Measurements from ENCODE around the gene SLC6A11.

The SLC6A11 gene

DNA sequence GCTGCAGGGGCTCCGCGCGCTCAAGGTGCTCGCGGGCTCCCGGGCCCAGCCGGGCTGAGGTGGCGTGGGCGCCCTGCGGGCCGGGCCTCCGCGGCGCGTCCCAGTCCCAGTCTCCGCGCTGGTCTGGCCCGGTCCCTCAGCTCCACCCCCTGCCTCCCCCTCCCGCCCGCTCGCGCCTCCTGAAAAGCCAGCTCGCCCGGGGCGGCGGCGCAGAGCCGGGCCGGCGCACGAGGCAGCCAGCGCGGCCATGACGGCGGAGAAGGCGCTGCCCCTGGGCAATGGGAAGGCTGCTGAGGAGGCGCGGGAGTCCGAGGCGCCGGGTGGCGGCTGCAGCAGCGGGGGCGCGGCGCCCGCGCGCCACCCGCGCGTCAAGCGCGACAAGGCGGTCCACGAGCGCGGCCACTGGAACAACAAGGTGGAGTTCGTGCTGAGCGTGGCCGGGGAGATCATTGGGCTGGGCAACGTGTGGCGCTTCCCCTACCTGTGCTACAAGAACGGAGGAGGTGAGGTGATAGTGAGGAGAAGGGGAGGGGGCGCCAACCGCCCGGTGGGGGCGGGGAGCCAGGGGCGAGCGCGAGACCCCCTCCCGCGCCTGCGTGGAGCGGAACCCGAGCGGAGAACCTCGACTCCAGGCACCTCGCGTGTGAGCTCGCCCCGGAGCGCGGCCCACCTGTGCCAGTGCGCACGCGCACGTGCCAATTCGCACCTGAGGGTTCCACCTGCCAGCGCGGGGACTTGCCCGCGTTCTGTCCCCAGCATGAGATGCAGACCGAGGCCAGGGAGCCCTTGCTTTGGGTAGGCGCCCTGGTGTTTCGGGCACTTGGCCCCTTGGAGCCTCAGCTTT, at the start of gene SLC6A11:
Gene SLC6A11, plus strand, starts transcription at position 210 of the 844 bp plus-strand sequence. Its CDS starts 38 bp downstream, at position 248.
- DNase-seq (ENCODE audit: low read depth in 2 of 2, low spot score in 1 of 2), result no peak

DNA sequence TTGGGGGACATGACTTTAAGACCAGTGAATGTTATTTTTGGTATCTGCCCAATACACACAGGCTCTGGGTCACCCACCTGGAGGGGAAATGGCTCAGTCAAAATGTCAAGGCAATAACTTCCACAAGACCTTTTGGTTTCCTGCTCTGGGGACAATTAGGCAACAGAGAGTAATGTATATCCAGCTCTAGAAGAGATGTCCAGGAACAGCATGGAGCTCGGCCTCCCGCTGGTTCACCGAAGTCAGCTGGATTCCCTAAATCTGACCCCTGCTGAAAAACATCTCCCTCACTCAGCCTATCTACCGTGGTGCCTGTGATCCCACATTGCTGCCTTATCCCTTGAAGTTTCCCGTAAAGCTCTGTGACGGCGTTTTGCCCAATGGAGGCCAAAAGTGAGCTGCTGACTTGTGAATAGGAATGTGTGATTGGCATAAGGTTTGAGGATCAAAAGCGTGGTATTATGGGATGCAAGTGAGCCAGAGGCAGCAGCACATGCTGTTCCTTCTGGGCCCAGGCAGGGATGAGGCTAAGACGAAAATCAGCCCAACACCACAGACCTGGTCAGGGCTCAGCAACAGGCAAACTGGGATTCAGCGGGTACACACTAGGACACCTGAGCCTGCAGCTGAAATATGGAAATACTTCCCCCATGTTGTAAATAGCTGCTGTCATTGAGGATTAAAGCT, 47.2 kb upstream of the SLC6A11 start:
- DNase-seq (ENCODE audit: low read depth in 2 of 2, low spot score in 1 of 2), result no peak

DNA sequence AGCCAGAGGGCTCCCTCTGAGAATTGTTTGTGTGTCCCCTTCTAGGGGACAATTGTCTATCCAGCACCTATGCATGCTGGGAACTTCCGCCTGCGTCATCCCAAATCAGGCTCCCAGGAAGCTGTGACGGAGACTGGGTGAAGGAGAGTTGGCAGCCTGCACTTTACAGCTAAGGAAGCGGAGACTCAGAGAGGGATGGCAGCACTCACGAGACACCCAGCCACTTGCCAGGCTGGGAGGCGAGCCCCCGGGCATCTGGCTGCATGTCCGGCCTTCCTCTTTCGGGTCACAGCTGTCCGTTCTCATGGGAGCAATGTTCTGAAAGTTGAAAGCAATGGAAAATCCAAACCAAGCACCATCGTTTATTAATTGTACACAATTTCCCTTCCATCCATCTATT, 45.5 kb upstream of the SLC6A11 start:
- DNase-seq (ENCODE audit: low read depth in 2 of 2, low spot score in 1 of 2), result no peak

DNA sequence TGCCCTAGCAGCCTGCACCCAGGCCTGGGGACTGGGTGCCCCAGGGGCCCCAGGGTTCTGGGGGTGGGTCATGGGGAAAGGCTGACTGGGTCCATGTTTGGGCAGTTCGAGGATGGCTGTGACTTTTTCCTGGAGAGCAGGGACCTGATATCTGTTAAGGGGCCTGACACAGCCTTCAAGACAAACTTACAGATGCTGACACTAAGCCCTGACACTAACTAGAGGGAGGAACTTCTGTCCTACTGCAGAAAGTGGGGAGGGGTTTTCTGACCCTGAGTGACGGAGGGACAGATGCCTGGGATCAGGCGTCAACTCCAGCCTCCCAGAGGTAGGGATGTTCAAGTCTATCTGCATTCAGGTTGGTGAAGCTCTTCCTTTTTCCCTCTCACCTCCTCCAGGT, 45.0 kb upstream of the SLC6A11 start:
- no peak for DNase-seq (ENCODE audit: low read depth in 2 of 2, low spot score in 1 of 2)

DNA sequence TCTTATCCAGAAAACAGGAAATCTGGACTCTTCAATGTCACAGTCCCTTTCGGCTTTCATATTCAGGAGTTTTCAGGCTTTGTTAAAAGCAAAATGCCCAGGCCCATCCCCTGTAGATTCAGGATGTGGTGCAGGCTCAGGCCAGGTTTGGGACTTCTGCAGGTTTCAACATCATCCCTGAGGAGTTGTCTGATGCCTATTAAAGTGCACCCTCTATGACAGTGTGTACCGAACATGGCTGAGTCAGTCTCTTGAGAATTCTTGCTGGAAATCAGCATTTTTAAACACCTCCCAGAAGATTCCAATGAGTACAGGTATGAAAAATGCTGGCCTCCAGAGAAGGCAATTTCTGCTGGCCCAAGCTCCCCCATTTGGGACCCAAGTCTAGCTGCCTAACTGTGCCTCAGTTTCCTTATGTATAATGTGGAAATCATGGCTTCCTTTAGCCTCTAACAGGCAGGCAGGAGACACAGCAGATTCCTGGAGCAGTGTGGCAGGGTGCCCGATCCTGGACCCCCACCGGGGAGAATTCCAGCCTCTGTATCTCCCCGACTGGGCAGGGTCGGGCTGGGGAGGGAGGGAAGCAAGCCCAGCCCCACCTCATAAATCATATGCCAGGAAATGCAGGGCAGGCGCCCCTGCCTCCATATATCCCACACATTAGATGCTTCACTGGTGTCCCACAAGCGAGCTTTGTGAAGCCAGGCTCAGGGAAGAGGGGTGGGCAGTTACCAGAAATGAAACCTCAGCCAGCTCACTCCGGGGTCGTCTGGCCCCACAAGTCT, 44.4 kb upstream of the SLC6A11 start:
- DNase-seq (ENCODE audit: low read depth in 2 of 2, low spot score in 1 of 2), result no peak

DNA sequence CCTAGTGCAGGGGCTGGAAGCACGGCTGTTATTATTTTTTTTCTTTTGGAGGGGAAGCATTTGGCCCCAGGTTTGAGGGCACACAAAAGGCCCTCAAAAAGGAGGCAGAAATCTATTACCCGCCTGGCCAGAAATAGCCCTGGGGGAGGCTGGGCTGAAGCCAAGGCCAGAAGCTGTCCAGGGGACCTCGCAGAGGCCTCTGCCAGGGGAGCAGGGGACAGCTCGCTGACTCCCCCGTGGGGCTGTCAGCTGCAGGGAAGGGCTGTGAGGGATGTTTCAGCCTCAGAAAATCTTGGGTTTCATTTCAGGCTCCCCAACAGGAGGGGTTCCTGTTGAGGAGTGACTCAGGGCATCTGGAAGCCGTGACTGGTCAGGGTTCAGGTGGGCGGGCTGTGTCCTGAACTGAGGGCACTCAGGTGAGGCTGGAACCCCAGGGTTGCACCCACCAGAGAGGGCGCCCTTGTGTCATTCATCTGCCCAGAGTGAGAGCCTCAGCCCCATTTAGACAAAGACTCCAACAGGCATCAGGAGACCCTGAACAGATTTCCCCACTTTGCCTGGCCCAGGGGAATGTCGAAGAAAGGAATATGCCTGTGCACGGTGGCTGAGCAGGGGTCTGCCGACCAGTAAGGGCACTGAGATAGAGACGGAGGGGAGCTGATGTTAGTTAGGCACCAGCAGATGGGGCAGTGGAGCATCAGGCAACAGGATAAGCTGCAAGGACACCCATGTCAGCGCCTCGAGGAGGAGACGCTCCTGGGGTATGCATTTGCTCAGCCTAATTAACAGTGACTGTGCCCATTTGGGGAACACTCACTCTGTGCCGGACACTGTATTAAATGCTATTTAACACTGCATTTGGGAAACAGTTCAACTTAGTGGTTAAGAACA, 43.5 kb upstream of the SLC6A11 start:
- DNase-seq (ENCODE audit: low read depth in 2 of 2, low spot score in 1 of 2), result no peak

DNA sequence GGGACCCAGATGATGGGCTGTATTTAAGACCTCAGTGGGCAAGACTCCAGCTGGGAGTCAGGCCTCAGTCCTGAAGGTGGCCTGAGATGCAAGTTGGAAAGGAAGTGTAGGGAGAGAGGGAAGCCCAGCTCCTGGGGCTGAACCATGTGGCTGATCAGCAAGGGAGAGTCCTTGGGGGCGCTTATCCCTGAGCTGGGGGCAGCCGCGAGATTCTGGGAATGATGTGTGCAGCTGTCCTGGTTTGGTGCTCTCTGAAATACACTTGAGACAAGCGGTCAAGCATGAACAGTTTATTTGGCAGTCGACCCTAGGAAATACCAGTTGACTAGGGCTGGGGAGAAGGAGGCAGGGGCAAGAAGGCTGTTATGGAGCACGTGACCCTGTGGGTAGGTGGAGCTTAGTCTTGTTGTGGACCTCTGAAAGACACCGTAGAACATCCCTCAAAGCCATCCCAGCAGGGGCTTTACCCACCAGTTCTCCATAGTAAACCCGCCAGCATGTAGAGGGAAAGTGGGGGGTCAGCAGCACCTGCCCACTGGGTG, 41.8 kb upstream of the SLC6A11 start:
- DNase-seq (ENCODE audit: low read depth in 2 of 2, low spot score in 1 of 2), result no peak

DNA sequence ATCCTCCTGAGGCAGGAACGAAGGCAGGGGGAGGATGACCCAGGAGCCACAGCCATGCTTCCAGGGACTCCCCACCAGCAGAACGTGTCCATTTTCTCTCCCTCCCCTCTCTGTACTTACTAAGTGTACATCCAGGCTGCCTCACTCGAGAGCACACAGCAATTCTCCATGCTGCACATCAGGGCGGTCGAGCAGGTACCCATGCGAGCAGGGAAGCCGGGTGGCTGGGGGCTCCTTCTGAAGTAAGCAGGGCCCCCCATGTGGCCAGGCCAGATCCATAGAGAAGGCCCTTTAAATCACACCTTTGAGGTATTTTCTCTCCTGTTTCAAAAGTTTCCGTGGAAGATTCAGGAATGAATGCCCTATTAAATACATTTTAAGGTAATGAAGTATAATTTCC, 41.2 kb upstream of the SLC6A11 start:
- no peak for DNase-seq (ENCODE audit: low read depth in 2 of 2, low spot score in 1 of 2)

DNA sequence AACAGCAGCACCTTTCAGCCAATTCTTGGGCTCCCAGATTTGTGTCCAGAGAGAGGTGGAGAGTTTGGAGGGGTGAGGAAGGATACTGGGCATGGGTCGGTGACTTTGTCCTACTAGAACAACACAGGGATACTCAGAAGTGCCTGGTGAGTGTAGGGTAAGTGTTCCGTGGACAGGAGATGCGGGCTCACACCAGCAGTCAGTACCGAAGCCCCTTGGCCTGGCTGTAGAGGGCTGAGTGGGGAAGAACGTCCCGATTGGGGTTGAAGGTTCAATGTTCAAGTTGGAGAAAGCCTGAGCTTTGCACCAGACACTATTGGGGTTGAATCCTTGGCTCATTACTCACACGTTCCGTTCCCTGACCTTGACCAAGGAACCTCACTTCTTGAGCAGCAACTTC, 40.8 kb upstream of the SLC6A11 start:
- no peak for DNase-seq (ENCODE audit: low read depth in 2 of 2, low spot score in 1 of 2)

DNA sequence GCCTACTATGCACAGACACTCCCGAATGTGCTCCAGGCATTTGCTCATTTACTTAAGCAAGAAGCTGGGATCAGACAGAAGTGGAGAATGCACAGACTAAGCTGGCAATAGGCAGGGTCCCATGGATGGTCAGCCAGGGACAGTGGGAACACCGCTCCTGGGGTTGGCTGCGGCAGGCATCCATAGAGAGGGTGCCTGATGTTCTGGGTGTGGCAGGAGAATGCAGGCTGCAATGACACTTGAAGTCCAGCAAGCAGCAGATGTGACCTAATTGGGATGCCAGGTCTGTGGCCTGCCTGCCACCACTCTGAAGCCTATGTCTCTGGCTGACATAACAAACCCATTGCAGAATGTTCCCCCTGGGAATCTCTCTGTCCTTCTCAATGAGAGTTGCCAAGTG, 40.2 kb upstream of the SLC6A11 start:
- no peak for DNase-seq (ENCODE audit: low read depth in 2 of 2, low spot score in 1 of 2)

DNA sequence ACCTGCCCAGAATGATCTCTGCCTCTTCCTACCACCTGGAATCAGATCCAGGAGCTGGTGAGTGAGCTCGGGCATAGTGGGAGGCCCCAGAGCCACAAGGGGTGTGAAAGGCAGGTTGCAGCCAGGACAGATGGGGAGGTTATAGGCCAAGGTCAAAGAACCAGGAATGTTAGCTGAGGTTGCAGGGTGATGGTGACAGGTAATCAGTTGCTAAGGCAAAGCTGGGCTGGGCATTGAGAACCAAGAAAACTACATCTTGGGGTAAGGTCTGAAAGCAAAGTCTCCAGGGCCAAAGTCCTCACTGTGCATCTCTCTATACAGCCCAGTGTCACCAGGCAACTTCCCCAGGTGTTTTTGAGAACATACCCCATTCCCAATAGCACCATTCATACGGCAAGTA, 38.4 kb upstream of the SLC6A11 start:
- DNase-seq (ENCODE audit: low read depth in 2 of 2, low spot score in 1 of 2), result no peak

DNA sequence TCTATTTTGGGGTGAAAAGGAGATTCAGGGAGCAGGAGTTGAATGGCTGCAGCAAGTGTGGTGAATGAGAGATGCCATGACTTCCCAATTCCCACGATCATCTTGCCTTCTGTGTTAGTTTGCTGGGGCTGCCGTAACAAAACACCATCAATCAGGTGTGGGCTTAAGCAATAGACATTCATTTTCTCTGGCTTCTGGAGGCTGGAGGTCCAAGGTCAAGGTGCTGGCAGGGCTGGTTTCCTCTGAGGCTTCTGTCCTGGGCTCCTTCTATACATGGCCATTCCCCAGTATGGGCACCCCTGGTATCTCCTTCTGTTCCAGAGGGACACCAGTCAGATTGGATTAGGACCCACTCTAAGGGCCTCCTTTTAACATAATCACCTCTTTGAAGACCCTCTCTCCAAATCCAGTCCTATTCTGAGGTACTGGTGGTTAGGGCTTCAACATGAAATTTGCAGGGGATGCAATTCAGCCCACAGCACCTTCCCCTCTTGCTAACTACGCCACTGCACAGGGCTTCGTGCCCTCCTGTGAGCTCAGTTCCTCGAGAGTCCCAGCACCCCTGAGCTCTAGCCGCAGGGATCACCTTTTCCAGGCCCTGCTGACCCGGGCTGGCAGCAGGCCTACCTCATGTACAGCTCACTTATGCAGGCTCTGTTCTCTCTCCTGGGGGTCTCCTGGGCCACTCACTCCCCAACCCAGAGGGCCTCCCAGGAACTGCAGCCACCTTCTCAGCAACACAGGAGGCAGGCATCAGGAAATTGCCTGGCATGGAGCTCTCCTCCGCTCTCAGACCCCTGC, 37.3 kb upstream of the SLC6A11 start:
- DNase-seq (ENCODE audit: low read depth in 2 of 2, low spot score in 1 of 2), result no peak

DNA sequence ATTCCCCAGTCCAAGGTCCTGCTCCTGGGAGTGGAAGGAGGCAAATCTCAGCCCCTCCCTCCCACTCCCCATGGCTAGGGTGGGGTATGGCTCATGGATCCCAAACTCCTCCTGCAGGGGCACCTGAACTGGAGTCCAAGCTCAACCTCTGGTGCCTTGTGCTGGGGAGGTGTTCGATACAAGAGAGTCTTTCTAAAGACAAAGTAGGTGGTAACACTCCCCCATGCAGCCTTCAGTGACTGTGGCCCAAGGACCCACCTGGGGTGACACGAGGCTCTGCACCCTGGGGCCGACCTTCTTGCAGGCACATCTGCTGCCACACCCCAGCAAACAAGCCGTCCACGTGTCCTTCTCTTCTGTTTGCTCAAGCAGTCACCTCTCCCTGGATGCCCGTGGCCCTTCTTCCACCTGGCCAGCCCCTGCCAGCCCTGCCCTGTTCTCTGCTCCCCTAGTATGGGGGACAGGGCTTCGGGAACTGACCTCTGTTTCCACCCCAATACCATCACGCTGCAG, 36.7 kb upstream of the SLC6A11 start:
- DNase-seq (ENCODE audit: low read depth in 2 of 2, low spot score in 1 of 2), result no peak

DNA sequence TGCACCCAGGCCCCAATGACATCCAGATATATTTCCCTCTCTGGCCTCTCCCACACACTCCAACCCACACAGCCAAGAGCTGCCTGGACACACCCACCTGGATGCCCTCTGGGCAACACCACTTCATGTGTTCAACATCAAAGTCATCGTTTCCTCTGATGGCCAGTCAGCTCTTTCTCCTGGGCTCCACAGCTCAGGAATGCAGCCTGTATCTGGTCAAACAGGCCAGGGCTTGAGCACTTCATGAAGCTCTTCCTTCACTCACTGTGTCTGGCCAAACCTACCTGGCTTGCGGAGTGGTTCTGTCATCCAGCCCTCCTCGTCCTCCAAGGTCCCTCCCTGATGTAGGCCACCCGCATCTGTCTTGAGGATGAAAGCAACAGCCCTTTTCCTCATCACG, 35.8 kb upstream of the SLC6A11 start:
- no peak for DNase-seq (ENCODE audit: low read depth in 2 of 2, low spot score in 1 of 2)

DNA sequence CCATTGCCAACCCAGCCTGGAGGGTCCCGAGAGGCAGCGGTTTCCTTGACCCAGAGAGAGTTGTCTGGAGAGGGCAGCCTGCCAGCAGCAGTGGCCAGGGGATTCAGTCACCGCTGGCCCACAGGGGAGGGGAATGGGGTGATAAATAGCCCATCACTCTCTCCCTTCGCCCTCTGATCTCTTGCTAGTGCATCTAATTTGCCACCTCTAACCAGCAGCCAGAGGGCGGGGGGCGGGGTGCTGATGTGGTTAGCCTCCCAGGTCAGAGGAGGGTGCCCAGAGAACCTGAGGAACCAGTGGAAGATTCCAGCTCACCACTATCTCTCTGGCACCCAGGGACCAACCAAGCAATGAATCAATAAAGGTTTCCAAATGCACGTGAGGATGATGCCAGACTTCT, 35.1 kb upstream of the SLC6A11 start:
- DNase-seq (ENCODE audit: low read depth in 2 of 2, low spot score in 1 of 2), result no peak

DNA sequence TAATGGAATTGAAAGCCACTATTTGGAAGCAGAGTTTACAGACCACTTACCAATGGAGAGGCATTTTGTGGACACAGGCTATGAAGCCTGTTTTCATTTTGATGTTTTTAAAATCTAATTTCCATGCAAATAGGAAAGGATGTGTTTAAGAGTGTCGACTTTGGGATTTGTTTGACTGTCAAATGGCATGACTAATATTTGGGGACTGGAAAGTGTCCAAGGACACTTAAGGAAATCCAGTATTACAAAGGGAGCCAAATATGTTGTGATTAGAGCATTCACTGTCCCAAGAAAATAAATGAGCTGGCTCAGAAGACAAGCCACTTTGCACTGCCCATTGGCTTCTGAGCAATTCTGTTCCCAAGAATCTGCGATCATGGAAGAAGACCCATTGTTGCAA, 34.0 kb upstream of the SLC6A11 start:
- no peak for DNase-seq (ENCODE audit: low read depth in 2 of 2, low spot score in 1 of 2)

DNA sequence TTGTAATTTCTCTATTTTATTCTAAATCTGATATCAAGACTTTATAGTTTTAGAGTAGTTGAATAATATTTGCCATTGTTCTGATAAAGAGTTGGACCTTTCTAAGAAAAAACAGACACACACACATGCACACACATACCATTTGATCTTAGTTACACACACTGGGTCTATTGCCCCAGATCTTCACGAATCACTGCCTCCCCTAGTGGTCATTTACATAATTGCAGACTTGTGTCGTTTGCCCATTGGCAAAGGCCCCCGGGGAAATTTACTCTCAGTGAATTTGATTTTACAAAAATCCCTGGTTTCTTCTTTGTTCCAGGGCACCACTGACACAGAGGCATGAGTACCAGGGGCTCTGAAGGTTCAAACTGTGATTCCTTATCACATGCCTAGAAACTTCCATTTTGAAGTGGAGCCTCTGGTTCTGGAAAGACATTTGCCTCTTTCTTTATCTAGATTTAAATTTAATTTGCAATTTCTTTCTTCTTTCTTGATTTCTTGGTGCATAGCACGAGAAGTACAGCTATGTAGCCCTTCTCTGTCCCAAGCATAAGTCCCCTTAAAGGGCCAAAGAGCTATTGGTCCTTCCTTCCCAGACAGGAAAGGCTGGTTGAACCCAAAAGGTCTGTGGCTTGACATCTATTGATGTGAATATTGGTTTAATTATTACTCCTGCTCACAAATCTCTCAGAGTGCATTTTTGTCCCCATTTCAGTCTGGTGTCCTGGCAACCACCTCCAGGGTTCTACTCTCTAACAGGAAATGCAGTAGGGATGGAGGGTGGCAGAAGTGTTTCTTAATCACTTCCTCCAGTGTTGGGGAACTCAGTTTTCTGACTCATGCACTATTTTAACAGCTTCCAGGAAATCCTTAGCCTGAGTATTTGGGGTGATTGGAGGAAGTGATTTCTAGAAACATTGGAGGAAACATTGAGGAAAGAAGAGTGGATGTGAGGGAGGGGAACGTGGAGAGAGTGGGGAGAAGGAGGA, 32.4 kb upstream of the SLC6A11 start:
- DNase-seq (ENCODE audit: low read depth in 2 of 2, low spot score in 1 of 2), result no peak

DNA sequence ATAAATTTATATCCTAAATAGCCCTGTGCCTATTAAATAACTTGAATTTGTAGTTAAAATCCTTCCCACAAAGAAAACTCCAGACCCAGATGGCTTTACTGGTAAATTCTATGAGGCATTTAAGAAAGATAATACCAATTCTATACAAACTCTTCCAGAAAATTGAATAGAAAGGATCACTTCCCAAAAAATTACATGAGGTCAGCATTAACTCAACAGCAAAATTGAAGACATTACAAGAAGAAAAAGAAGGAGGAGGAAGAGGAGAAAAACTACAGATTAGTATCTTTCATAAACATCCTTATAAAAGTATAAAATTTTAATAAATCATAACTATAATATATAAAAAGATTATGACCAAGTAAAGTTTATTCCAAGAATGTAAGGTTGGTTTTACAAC, 29.4 kb upstream of the SLC6A11 start:
- no peak for DNase-seq (ENCODE audit: low read depth in 2 of 2, low spot score in 1 of 2)
